ENCODE results near the gene SPEM3.

DNA sequence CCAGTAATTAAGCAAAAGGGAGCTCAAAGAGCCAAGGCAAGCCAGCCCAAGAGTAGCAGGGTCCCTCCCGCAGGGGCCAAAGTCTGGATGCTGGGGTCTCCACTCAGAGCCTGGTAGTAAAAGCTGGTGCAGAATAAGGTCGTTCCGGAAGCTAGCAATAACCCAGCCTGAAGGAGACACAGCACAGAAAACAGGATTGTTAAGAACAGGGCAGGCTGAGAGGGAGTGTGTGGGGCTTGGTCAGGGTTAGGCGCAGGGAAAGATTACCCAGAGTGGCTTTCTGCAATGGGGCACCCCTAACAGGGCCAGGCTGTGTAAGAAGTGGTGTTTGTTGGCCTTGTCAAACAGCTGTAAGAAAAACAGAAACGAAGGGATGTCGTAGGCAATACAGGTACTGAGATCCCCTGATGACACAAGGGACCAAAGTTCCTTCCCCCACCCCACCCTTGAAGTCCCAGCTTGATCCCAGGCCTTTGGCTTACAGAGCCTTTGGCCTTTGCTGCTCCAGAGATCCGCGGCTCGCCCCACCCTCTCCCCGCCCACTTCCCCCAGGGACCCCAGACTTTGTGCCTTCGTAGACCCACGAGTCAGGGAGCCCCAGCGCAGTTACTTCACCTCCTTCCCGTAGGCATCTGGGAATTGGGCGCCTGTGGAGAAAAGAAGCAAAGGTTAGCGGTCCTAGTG is 25.5 kb upstream of the SPEM3 start:
- TF ChIP-seq, protein P1, sequence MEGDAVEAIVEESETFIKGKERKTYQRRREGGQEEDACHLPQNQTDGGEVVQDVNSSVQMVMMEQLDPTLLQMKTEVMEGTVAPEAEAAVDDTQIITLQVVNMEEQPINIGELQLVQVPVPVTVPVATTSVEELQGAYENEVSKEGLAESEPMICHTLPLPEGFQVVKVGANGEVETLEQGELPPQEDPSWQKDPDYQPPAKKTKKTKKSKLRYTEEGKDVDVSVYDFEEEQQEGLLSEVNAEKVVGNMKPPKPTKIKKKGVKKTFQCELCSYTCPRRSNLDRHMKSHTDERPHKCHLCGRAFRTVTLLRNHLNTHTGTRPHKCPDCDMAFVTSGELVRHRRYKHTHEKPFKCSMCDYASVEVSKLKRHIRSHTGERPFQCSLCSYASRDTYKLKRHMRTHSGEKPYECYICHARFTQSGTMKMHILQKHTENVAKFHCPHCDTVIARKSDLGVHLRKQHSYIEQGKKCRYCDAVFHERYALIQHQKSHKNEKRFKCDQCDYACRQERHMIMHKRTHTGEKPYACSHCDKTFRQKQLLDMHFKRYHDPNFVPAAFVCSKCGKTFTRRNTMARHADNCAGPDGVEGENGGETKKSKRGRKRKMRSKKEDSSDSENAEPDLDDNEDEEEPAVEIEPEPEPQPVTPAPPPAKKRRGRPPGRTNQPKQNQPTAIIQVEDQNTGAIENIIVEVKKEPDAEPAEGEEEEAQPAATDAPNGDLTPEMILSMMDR (IDR thresholded peaks at IDR 0.05; ENCODE audit: poor library complexity): no peak
- no peak for TF ChIP-seq EZH2 (IDR thresholded peaks at IDR 0.05; ENCODE audit: borderline replicate concordance)
- no peak for TF ChIP-seq EZH2phosphoT487 (IDR thresholded peaks at IDR 0.05; ENCODE audit: low read depth, severe bottlenecking, unreplicated experiment)
